H9 (cell line): ENCODE data around the gene EXD1. TPM values are rescaled to one million over a fixed set of nuclear protein-coding genes. Genes with fewer than 3 reads are reported as not detected.

Source experiments
- DNase-seq: peaks from one replicate; pipeline ENCODE4 v3.0.0-alpha.2; 2017
- H2AFZ ChIP-seq: one replicate; pipeline ENCODE4 v1.6.1; 2013; ENCODE audit warnings: mild to moderate bottlenecking, low read length, control low read depth, moderate library complexity
- H2AK5ac ChIP-seq: 2 replicates; pipeline ENCODE4 v1.6.1; 2013; ENCODE audit warnings: low read length, control low read depth, mixed read lengths; ENCODE audit not compliant: insufficient read length
- H2BK120ac ChIP-seq: one replicate; pipeline ENCODE4 v1.6.1; 2013; ENCODE audit warnings: low read depth, mild to moderate bottlenecking, low read length, control low read depth, inconsistent platforms; ENCODE audit not compliant: poor library complexity, severe bottlenecking
- H2BK12ac ChIP-seq: 2 replicates; pipeline ENCODE4 v1.6.1; 2013; ENCODE audit warnings: low read length, control low read depth, mixed read lengths, low read depth; ENCODE audit not compliant: insufficient read length
- H2BK15ac ChIP-seq: 2 replicates; pipeline ENCODE4 v1.6.1; 2013; ENCODE audit warnings: low read depth, low read length, control low read depth
- H2BK20ac ChIP-seq: one replicate; pipeline ENCODE4 v1.6.1; 2013; ENCODE audit warnings: low read depth, mild to moderate bottlenecking, low read length, control low read depth, inconsistent platforms; ENCODE audit not compliant: poor library complexity, severe bottlenecking
- H2BK5ac ChIP-seq: 2 replicates; pipeline ENCODE4 v1.6.1; 2013; ENCODE audit warnings: low read length, control low read depth, mixed read lengths; ENCODE audit not compliant: insufficient read length
- H3K14ac ChIP-seq: 2 replicates; pipeline ENCODE4 v1.6.1; 2013; ENCODE audit warnings: low read length, control low read depth; ENCODE audit not compliant: insufficient read depth
- H3K18ac ChIP-seq: 2 replicates; pipeline ENCODE4 v1.6.1; 2013; ENCODE audit warnings: low read depth, mild to moderate bottlenecking, mixed read lengths, low read length, control low read depth; ENCODE audit not compliant: insufficient read length
- H3K23ac ChIP-seq: 2 replicates; pipeline ENCODE4 v1.6.1; 2013; ENCODE audit warnings: low read length, control low read depth, mixed read lengths, low read depth; ENCODE audit not compliant: insufficient read length
- H3K23me2 ChIP-seq: 2 replicates; pipeline ENCODE4 v1.6.1; 2013; ENCODE audit warnings: low read depth, mild to moderate bottlenecking, mixed read lengths, low read length, control low read depth; ENCODE audit not compliant: insufficient read length, poor library complexity, severe bottlenecking
- H3K27ac ChIP-seq: 2 replicates; pipeline ENCODE4 v1.5.1; 2013; ENCODE audit warnings: low read length, control low read depth, mixed read lengths, low read depth; ENCODE audit not compliant: insufficient read length
- H3K27me3 ChIP-seq: 2 replicates; pipeline ENCODE4 v1.6.1; 2013; ENCODE audit warnings: low read length, control low read depth, inconsistent platforms; ENCODE audit not compliant: insufficient read depth
- H3K4ac ChIP-seq: 2 replicates; pipeline ENCODE4 v1.6.1; 2013; ENCODE audit warnings: low read depth, mild to moderate bottlenecking, control low read depth, inconsistent platforms, low read length, moderate library complexity
- H3K4me1 ChIP-seq: 2 replicates; pipeline ENCODE4 v1.6.1; 2013; ENCODE audit warnings: low read length, control low read depth, inconsistent platforms; ENCODE audit not compliant: insufficient read depth
- H3K4me2 ChIP-seq: 2 replicates; pipeline ENCODE4 v1.6.1; 2013; ENCODE audit warnings: low read length, control low read depth, mixed read lengths; ENCODE audit not compliant: insufficient read length, insufficient read depth
- H3K56ac ChIP-seq: 2 replicates; pipeline ENCODE4 v1.6.1; 2013; ENCODE audit warnings: low read depth, mild to moderate bottlenecking, mixed read lengths, low read length, control low read depth; ENCODE audit not compliant: insufficient read length
- H3K79me1 ChIP-seq: 2 replicates; pipeline ENCODE4 v1.6.1; 2013; ENCODE audit warnings: low read depth, mild to moderate bottlenecking, moderate library complexity, low read length, control low read depth, inconsistent platforms; ENCODE audit not compliant: insufficient read depth, poor library complexity, severe bottlenecking
- H3K79me2 ChIP-seq: 2 replicates; pipeline ENCODE4 v1.6.1; 2013; ENCODE audit warnings: low read length, control low read depth, inconsistent platforms; ENCODE audit not compliant: insufficient read depth
- H3K9ac ChIP-seq: 2 replicates; pipeline ENCODE4 v1.6.1; 2013; ENCODE audit warnings: low read length, control low read depth, mixed read lengths; ENCODE audit not compliant: insufficient read length; ENCODE audit errors: extremely low read depth
- H3K9me3 ChIP-seq: one replicate; pipeline ENCODE4 v1.6.1; 2013; ENCODE audit warnings: low read depth, low read length, inconsistent platforms; ENCODE audit not compliant: control insufficient read depth
- H3T11ph ChIP-seq: one replicate; pipeline ENCODE4 v1.6.1; 2013; ENCODE audit warnings: mild to moderate bottlenecking, low read length, control low read depth, inconsistent platforms
- H4K20me1 ChIP-seq: one replicate; pipeline ENCODE4 v1.6.1; 2013; ENCODE audit not compliant: control insufficient read depth, insufficient read length, insufficient read depth
- H4K5ac ChIP-seq: 2 replicates; pipeline ENCODE4 v1.6.1; 2013; ENCODE audit warnings: low read depth, mild to moderate bottlenecking, mixed read lengths, low read length, control low read depth; ENCODE audit not compliant: insufficient read length
- H4K8ac ChIP-seq: replicated peaks from 2 replicates; pipeline ENCODE4 v1.6.1; 2013; ENCODE audit warnings: low read length, control low read depth, mixed read lengths, low read depth; ENCODE audit not compliant: insufficient read length
- H4K91ac ChIP-seq: 2 replicates; pipeline ENCODE4 v1.6.1; 2013; ENCODE audit warnings: low read depth, mild to moderate bottlenecking, moderate library complexity, mixed read lengths, low read length, control low read depth; ENCODE audit not compliant: insufficient read length
- H3K27ac Mint-ChIP-seq, 3 experiments: 2 replicates in 2 of 3; 3 replicates in 1 of 3; pipeline ENCODE4 v1.8.0; 2020 to 2021; ENCODE audit warnings: mixed read lengths in 3 of 3, mild to moderate bottlenecking in 1 of 3, moderate library complexity in 1 of 3
- H3K27me3 Mint-ChIP-seq: 2 replicates; pipeline ENCODE4 v1.8.0; 2021; ENCODE audit warnings: low read depth, mild to moderate bottlenecking, moderate library complexity, mixed read lengths
- H3K36me3 Mint-ChIP-seq, 3 experiments: 2 replicates in 2 of 3; 3 replicates in 1 of 3; pipeline ENCODE4 v1.8.0; 2020 to 2021; ENCODE audit warnings: low read depth in 3 of 3, mixed read lengths in 3 of 3; ENCODE audit not compliant: insufficient read depth in 1 of 3
- H3K4me1 Mint-ChIP-seq, 2 experiments: 2 replicates each; pipeline ENCODE4 v1.8.0; 2020; ENCODE audit warnings: mixed read lengths in 2 of 2
- H3K4me3 Mint-ChIP-seq, 2 experiments: 2 replicates in 1 of 2; 3 replicates in 1 of 2; pipeline ENCODE4 v1.8.0; 2020 to 2021; ENCODE audit warnings: mild to moderate bottlenecking in 2 of 2, mixed read lengths in 2 of 2, moderate library complexity in 1 of 2
- H3K9me3 Mint-ChIP-seq, 2 experiments: 2 replicates in 1 of 2; 3 replicates in 1 of 2; pipeline ENCODE4 v1.8.0; 2020; ENCODE audit warnings: mild to moderate bottlenecking in 2 of 2, mixed read lengths in 2 of 2, moderate library complexity in 1 of 2
- CTCF ChIP-seq: fragments of 200-600 bp; sonication (generic); conservative IDR thresholded peaks from 3 replicates; pipeline ENCODE4 v1.8.0; 2021; ENCODE audit warnings: antibody characterized with exemption, mild to moderate bottlenecking
- WGBS: extraction: QIAGEN DNeasy Blood & Tissue Kit; methylation state at CpG from one replicate; pipeline ENCODE4 v1.1.7; 2013; ENCODE audit warnings: missing lambda C conversion rate, low lambda C conversion rate, mixed read lengths; ENCODE audit not compliant: insufficient read length; ENCODE audit errors: extremely low coverage; 5-methylcytosine and 5-hydroxymethylcytosine counted together
- total RNA-seq: library from RNA; stranded (reverse); gene quantifications from 2 replicates; pipeline ENCODE4 v1.2.1, GENCODE V29; 2021

The EXD1 gene
- total RNA-seq, 1 experiment from 2014 or later, result not detected

DNA sequence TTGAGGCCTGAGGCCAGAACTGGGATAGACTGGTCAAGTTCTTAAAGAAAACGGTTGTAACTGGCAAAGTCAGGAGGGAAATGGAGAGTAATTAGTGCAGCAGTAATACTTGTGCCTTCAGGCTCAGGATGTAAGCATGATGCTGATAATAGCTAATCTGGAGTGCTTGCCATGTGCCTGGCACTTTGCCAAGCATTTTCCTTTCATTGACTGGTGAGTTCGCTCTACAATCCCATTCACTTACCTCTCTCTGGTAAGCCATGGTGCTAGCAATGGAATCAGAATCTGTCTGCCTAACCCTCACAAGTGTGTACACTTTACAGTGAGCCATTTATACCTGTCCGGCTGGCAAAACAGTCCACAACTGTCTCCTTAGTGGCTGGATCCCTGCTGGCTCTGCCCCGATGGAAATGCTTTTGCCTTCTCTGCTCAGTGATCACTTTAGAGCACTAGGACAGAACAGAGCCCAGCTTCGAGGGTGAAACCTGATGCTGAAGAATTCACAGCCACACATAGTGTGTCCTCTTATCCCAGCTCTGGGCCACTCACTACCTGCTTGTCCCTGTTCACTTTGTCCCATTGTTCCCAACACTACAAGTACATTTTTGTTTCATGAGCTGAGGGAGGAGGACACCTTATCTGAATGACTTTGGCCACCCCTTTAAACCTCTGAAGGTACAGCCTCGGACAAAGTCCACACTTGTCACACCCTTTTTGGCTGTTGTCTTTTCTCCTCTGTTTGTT lies 10.8 kb upstream of the EXD1 start:
- Histone ChIP-seq H3K18ac (no peak overlapping the region), H3K27me3 (no peaks in the 10 kb centered on the region), H3K4me1 (no peaks in the 10 kb centered on the region), H2BK12ac (no peak overlapping the region), H2AK5ac (no peak overlapping the region), H3K23me2 (no peaks in the 10 kb centered on the region), H3K4me2 (no peak overlapping the region), H3T11ph (no peak overlapping the region), H4K5ac (no peak overlapping the region), H2BK120ac (no peak overlapping the region), H3K79me1 (no peaks in the 10 kb centered on the region), H2BK5ac (no peak overlapping the region), H4K8ac (no peak overlapping the region), H3K4ac (no peak overlapping the region), H3K14ac (no peak overlapping the region), H2BK15ac (no peak overlapping the region), H3K79me2 (no peaks in the 10 kb centered on the region), H3K27ac (no peak overlapping the region), H3K23ac (no peak overlapping the region), H2AFZ (no peak overlapping the region), H4K20me1 (no peaks in the 10 kb centered on the region), H3K56ac (no peak overlapping the region), H3K9ac (no peak overlapping the region), H3K9me3 (no peaks in the 10 kb centered on the region), H2BK20ac (no peak overlapping the region), H4K91ac (no peak overlapping the region)
- no peaks in the 10 kb centered on the region for H3K27me3 Mint-ChIP-seq
- peak overlapping the region in 1 of 3 experiments; percentile 49; a peak in 2 of 7 replicates for H3K27ac Mint-ChIP-seq
- H3K9me3 Mint-ChIP-seq, result no peaks in the 10 kb centered on the region
- H3K4me1 Mint-ChIP-seq, result no peaks in the 10 kb centered on the region
- no peak overlapping the region for H3K4me3 Mint-ChIP-seq
- peaks cover 0 to 26% (median 11%) of the 10 kb centered on the region in 3 experiments; a peak in 6 of 7 replicates for H3K36me3 Mint-ChIP-seq
- no CpG with 5 or more reads among the region's 6 CpGs for WGBS
- DNase-seq, result no peak
- no peak for TF ChIP-seq CTCF
